OCI-LY3 (cell line): ENCODE results near the gene POGZ.
A peak's percentile ranks its signal among the peaks of the same experiment; 100 is the strongest.

ENCODE experiments used
- H2AFZ ChIP-seq: fragments of 200-600, 300-600 bp; shearing (Covaris generic); 2 replicates; pipeline ENCODE4 v1.6.0; 2014; ENCODE audit warnings: antibody characterized with exemption, low read depth, low read length
- H3K27ac ChIP-seq: fragments of 200-600, 300-600 bp; sonication (generic); 2 replicates; pipeline ENCODE4 v1.5.1; 2014; ENCODE audit warnings: mild to moderate bottlenecking, low read length, moderate library complexity, mixed read lengths
- H3K27me3 ChIP-seq: fragments of 200-600, 300-600 bp; sonication (generic); 2 replicates; pipeline ENCODE4 v1.6.1; 2014; ENCODE audit warnings: low read depth, low read length, mixed read lengths
- H3K36me3 ChIP-seq: fragments of 200-600, 300-600 bp; sonication (generic); replicated peaks from 2 replicates; pipeline ENCODE3; 2014; ENCODE audit warnings: low read depth, low read length, mixed read lengths
- H3K4me1 ChIP-seq: fragments of 300-600, 200-600 bp; sonication (generic); 2 replicates; pipeline ENCODE4 v1.6.1; 2014; ENCODE audit warnings: low read length, mixed read lengths
- H3K4me2 ChIP-seq: fragments of 200-600, 300-600 bp; sonication (generic); 2 replicates; pipeline ENCODE4 v1.6.1; 2014; ENCODE audit warnings: low read length, mixed read lengths
- H3K4me3 ChIP-seq: fragments of 300-600, 200-600 bp; sonication (generic); 2 replicates; pipeline ENCODE4 v1.5.1; 2014; ENCODE audit warnings: antibody characterized with exemption, mild to moderate bottlenecking, low read length, moderate library complexity
- H3K79me2 ChIP-seq: fragments of 300-600, 200-600 bp; shearing (Covaris generic); 2 replicates; pipeline ENCODE4 v1.6.1; 2014; ENCODE audit warnings: mild to moderate bottlenecking, low read length, mixed read lengths
- H3K9ac ChIP-seq: fragments of 300-600, 200-600 bp; shearing (Covaris generic); 2 replicates; pipeline ENCODE4 v1.6.0; 2014; ENCODE audit warnings: mild to moderate bottlenecking, low read length, moderate library complexity
- H3K9me3 ChIP-seq: fragments of 200-600, 300-600 bp; shearing (Covaris generic); 2 replicates; pipeline ENCODE4 v1.6.1; 2014; ENCODE audit warnings: low read length, mixed read lengths; ENCODE audit not compliant: insufficient read depth
- H4K20me1 ChIP-seq: fragments of 200-600, 300-600 bp; sonication (generic); 2 replicates; pipeline ENCODE4 v1.6.1; 2016; ENCODE audit warnings: low read length, mixed read lengths; ENCODE audit not compliant: insufficient read depth
- CTCF ChIP-seq: fragments of 200-600, 300-600 bp; sonication (generic); IDR thresholded peaks from 2 replicates; pipeline ENCODE4 v1.5.1; 2014; ENCODE audit warnings: antibody characterized with exemption, low read length, low read depth
- EZH2phosphoT487 ChIP-seq: fragments of 200-600 bp; shearing (Covaris generic); IDR thresholded peaks from 2 replicates; pipeline ENCODE4 v1.6.1; 2018; ENCODE audit warnings: antibody characterized with exemption, mixed run types, low read depth

The POGZ gene

DNA sequence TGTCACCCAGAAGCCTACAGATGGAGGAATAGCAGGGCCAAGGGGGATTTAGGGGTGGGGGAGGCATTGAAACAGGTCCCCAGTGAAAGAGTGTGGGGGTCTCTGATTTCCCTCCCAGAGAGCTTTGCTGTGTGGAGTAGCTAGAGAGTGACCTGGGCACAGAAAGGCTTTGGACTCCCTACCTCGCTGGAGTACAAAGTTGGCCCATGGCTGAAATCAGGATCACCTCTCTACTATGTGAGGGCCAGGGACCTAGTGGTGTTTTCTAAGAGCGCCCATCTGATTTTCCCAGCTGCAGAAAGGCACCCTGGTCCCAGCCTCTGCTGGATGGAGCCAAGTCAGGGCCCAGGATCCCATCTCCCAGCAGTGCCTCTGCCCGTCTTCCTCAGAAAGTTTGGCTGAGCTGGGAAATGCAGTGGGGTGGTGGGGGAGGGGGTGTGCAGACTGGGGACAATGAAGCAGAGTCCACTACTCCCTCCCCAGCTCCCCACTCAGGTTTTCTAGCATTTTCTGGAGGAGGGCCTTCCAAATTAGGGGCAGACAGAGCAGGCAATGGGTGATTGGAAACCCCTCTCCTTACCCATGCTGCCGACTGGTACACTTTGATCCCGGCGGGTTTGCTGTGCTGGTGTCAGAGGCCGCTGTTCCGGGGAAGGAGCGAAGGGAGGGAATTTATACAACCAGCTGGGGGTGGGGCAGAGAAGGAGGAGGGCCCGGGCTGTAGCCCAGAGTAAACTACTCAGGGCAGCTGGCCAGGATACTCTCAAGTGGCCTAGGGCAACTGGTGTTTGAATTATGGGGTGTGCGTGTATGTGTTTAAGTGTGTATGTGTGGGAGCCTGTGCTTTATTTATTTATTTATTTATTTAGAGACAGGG lies 87.0 kb downstream of the POGZ start, which contains the start of gene SELENBP1:
TSS of gene SELENBP1 (minus strand) at position 648 of the 877 bp plus-strand sequence. CDS start at position 584, 64 bp downstream.
- Histone ChIP-seq H3K9ac (no peak within 1 kb of the TSS), H4K20me1 (no peaks in the 10 kb centered on the region), H3K4me1 (peaks cover 12% of the 10 kb centered on the region; the same call in 1 of the 2 replicates), H3K27ac (no peak within 1 kb of the TSS), H2AFZ (no peak within 1 kb of the TSS), H3K4me2 (no peak within 1 kb of the TSS), H3K9me3 (no peaks in the 10 kb centered on the region), H3K27me3 (no peaks in the 10 kb centered on the region), H3K4me3 (no peak within 1 kb of the TSS), H3K36me3 (no peaks in the 10 kb centered on the region), H3K79me2 (no peaks in the 10 kb centered on the region)
- no peak for TF ChIP-seq CTCF
- TF ChIP-seq EZH2phosphoT487, result no peak

DNA sequence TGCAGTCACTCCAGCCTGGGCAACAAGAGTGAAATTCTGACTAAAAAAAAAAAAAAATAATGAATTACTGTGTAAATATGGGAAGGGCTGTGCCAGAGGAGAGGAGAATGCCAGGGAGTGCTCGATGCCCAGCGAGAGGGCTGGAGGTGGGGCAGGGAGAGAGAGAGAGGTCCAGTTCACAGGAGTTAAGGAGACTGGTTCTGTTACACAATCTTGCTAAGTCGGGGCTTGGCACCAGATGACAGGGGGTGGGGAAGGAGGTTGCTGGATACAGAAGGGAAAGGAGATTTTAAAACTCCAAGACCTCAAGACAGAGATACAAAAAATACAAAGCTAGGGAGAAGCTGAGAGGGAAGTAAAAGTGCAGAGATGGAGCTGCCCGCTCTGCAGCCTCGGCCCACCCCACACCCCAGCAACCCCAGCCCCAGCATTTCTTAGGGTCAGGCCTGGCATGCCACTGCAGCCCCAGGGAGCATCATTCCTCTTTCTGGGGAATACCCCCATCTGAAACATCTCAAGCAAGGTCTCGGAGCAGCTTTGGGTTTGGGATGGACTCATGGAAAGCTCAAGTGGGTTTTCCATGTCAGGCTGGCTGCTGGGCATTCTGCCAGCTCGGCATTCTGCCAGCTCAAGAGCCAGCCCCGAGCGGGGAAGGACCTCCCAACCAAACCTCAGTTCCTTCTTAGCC lies 87.8 kb downstream of the POGZ start:
- Histone ChIP-seq H3K79me2 (no peaks in the 10 kb centered on the region), H3K36me3 (no peaks in the 10 kb centered on the region), H2AFZ (no peak overlapping the region), H3K9me3 (no peaks in the 10 kb centered on the region), H3K27me3 (no peaks in the 10 kb centered on the region), H3K4me2 (no peak overlapping the region), H3K27ac (no peak overlapping the region), H4K20me1 (no peaks in the 10 kb centered on the region), H3K9ac (no peak overlapping the region), H3K4me3 (no peak overlapping the region), H3K4me1 (peaks cover 12% of the 10 kb centered on the region; the same call in 1 of the 2 replicates)
- TF ChIP-seq EZH2phosphoT487 (no peak), CTCF (no peak)

DNA sequence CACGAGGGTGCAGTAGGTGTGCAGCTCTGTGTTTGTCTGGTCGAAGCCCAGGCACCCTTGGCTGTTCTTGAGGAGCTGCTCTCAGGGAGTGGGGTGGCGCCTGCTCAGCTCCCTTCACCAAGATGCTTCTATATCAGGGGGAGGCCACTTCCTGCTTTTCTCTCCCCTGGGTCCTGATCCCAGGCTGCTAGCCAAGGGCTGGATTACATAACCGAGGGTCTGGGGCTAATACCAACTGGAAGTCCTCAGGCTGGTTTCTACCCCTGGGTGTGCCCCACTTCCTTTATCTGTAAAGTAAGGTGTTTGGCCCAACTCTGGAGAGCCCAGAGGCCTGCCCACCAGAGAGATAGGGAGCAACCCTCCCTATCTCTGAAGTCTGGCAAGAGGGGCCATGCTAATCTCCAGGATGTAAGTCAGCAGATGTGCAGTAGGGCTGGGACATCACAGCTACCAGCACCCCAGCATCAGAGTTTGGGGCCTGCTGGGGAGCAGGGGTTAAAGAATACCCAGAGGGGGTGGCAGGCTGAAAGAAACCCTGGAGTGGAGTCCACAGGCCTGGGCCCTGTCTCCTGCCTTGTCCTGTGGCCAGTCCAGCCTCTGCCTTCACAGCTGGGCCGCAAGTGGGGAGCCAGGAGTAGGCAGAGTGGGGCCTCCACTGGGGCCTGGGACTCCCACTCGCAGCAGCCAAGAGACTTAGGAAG lies 88.9 kb downstream of the POGZ start:
- Histone ChIP-seq H3K27ac (no peak overlapping the region), H3K4me3 (no peak overlapping the region), H2AFZ (peak overlapping the region; percentile 86), H3K27me3 (no peaks in the 10 kb centered on the region), H3K79me2 (no peaks in the 10 kb centered on the region), H3K9me3 (no peaks in the 10 kb centered on the region), H3K4me2 (no peak overlapping the region), H3K36me3 (no peaks in the 10 kb centered on the region), H3K9ac (no peak overlapping the region), H3K4me1 (peaks cover 12% of the 10 kb centered on the region; the same call in 1 of the 2 replicates), H4K20me1 (no peaks in the 10 kb centered on the region)
- TF ChIP-seq EZH2phosphoT487, result no peak
- no peak for TF ChIP-seq CTCF

- Histone ChIP-seq H3K27ac (no peak overlapping the region), H4K20me1 (no peaks in the 10 kb centered on the region), H3K4me3 (no peak overlapping the region), H2AFZ (peak overlapping the region; percentile 86), H3K9me3 (no peaks in the 10 kb centered on the region), H3K79me2 (no peaks in the 10 kb centered on the region), H3K27me3 (no peaks in the 10 kb centered on the region), H3K36me3 (no peaks in the 10 kb centered on the region), H3K4me1 (peaks cover 12% of the 10 kb centered on the region; the same call in 1 of the 2 replicates), H3K9ac (no peak overlapping the region), H3K4me2 (no peak overlapping the region)
- TF ChIP-seq CTCF (no peak), EZH2phosphoT487 (no peak)
These were observed 89.7 kb downstream of the POGZ start for GRCh38 chr1:151369621-151370048.
